ENCODE data around the gene SENP3. TPM values are rescaled to one million over a fixed set of nuclear protein-coding genes. Genes with fewer than 3 reads are reported as not detected.

Gene SENP3
- total and polyA plus RNA-seq, 2 of the 13 experiments (the other 11 are each of a cell fraction or from before 2014, with no cell fraction given): 55.8 to 75.4 TPM

- peak; percentile 99 for TF ChIP-seq THAP9 (CRISPR knock-in tag; IDR thresholded peaks at IDR 0.05; ENCODE audit: borderline replicate concordance)
- no peak; the same call in 1 of the 2 replicates for TF ChIP-seq MIER2 (CRISPR knock-in tag; IDR thresholded peaks at IDR 0.05)
- no peak for TF ChIP-seq SOX6 (IDR thresholded peaks at IDR 0.05)
- peak; percentile 30; the same call in 1 of the 2 replicates for TF ChIP-seq SOX6 (CRISPR knock-in tag; IDR thresholded peaks at IDR 0.05)
- TF ChIP-seq TRIM24 (CRISPR knock-in tag; IDR thresholded peaks at IDR 0.05): no peak
- TF ChIP-seq ZNF788 (CRISPR knock-in tag; IDR thresholded peaks at IDR 0.05; ENCODE audit: borderline replicate concordance): peak; percentile 45; the same call in 1 of the 2 replicates
- 0 out of 2 replicates have a peak, but pooled peaks have one; percentile 37 for TF ChIP-seq NR1H2 (CRISPR knock-in tag; IDR thresholded peaks at IDR 0.05; ENCODE audit: borderline replicate concordance, low read depth)
- no peak for TF ChIP-seq SP1 (IDR thresholded peaks at IDR 0.05)
- TF ChIP-seq SP1 (CRISPR knock-in tag; IDR thresholded peaks at IDR 0.05): peak; percentile 60; the same call in 1 of the 2 replicates
- TF ChIP-seq POGZ (CRISPR knock-in tag; IDR thresholded peaks at IDR 0.05): no peak; the same call in 1 of the 2 replicates
- no peak for TF ChIP-seq ZBTB20 (CRISPR knock-in tag; IDR thresholded peaks at IDR 0.05; ENCODE audit: borderline replicate concordance, low read depth)
- TF ChIP-seq IRF2 (CRISPR knock-in tag; IDR thresholded peaks at IDR 0.05): peak; percentile 65; the same call in 1 of the 2 replicates
- peak; percentile 54; the same call in 1 of the 2 replicates for TF ChIP-seq ZBTB4 (CRISPR knock-in tag; IDR thresholded peaks at IDR 0.05; ENCODE audit: borderline replicate concordance)
- TF ChIP-seq ZNF441 (CRISPR knock-in tag; IDR thresholded peaks at IDR 0.05; ENCODE audit: borderline replicate concordance): peak; percentile 72; the same call in 1 of the 2 replicates
- TF ChIP-seq RARA (CRISPR knock-in tag; IDR thresholded peaks at IDR 0.05): no peak; the same call in 1 of the 2 replicates
These were observed 21.8 kb downstream of the SENP3 start, which contains the start of gene MPDU1 (continued) for GRCh38 chr17:7583253-7584109.
